GM12891 (cell line): Measurements from ENCODE around the gene SLC49A3.
"Not testable (repeated sequence)": the region's sequence is repeated elsewhere in the genome, so short reads cannot be mapped to it uniquely, and the experiment has no call there.

Experiments used
- DNase-seq: peaks from one replicate; pipeline ENCODE4 v3.0.0; 2011; ENCODE audit warnings: low spot score; ENCODE audit not compliant: insufficient read length
- FAIRE-seq: peaks from 2 replicates; lab custom pipeline; 2011; peaks lifted over from hg19 to GRCh38; lab: Jason Lieb, UNC
- PAX5 ChIP-seq: IDR thresholded peaks from 2 replicates; pipeline ENCODE4 v1.6.1; 2011; ENCODE audit warnings: low read length, moderate library complexity, mild to moderate bottlenecking; ENCODE audit not compliant: insufficient read depth, severe bottlenecking
- POLR2A ChIP-seq: IDR thresholded peaks from 2 replicates; pipeline ENCODE4 v1.6.1; 2011; ENCODE audit warnings: low read depth, low read length, control low read depth
- POLR2AphosphoS5 ChIP-seq: IDR thresholded peaks from 2 replicates; pipeline ENCODE4 v1.6.1; 2011; ENCODE audit warnings: low read depth, low read length, control low read depth
- POU2F2 ChIP-seq: IDR thresholded peaks from 2 replicates; pipeline ENCODE4 v1.6.1; 2011; ENCODE audit warnings: low read depth, mild to moderate bottlenecking, control low read depth, low read length, moderate library complexity
- SPI1 ChIP-seq: IDR thresholded peaks from 2 replicates; pipeline ENCODE4 v1.6.1; 2011; ENCODE audit warnings: low read depth, low read length, control low read depth
- TAF1 ChIP-seq: IDR thresholded peaks from 2 replicates; pipeline ENCODE4 v1.6.1; 2011; ENCODE audit warnings: low read depth, low read length, control low read depth

SLC49A3 gene

DNA sequence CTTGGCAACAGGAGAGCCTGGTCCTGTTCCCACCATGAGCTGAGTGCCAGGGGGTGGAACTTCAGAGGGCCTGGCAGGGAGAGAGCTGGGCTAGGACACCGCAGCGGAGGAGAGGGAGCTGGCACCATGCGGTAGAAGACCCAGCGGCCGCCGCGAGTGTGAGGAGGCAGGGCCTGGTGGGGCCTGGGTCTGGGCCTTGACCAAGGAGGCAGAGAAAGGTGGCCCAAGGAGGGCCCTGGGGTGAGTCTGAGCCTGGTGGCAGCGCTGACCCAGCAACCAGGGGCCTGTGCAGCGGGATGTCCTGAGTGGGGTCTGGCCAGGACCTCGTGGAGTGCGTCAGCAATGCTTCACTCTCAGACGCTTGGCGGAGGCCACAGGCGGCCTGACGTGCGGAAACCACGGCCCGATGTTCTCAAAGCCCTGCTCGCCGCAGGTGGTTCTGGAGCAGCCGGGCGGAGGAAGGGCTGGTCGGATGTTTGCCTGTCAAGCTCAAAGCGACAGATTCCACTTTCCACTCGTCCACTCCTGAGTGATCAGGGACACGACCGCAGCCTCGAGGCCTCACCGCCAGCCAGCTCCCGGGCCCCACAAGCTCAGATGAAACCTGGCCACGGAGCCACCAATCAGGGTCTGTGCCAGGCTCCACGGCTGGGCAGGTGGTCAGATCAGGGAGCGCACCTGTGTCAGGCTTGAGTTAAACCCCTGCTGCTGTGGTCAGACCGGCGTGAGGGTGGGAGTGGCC is 35.7 kb downstream of the SLC49A3 start:
- no peak for DNase-seq
- FAIRE-seq, result no peak
- TF ChIP-seq TAF1, result no peak
- no peak for TF ChIP-seq POLR2AphosphoS5
- no peak for TF ChIP-seq POLR2A
- TF ChIP-seq PAX5, result no peak
- no peak for TF ChIP-seq POU2F2
- TF ChIP-seq SPI1, result no peak

DNA sequence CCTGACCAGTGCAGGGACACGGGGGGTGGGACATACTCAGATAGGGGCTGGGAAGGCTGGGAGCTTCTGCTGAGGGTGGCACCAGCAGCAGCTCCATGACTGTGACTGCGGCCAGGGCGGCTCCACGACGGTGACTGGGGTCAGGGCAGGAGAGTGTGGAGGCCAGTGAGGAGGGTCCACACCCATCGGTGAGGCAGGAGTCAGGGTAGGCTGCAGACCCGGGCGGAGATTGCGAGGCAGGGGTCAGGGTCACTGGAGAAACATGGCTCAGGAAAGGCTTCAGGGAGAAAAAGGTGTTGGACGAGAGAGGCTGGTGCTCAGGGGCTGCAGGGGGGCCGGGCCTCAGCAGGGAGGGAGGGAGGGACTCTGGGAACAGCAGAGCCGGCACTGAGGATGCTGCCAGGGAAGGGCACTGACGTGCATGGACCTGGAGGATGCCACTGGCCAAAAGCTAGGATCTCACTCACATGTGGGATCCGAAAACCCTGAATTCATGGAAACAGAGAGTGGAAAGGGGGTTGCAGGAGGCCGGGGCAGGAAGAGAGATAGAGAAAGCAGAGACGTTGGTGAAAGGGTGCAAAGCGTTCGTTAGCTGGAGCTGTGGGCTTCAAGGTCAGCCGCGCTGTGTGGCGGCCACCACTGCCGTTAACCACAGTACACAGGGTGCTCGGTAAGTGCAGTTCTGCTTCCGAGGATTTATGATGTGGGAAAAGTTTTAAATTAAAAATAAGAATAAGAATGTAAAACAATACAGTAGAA is 36.9 kb downstream of the SLC49A3 start:
- TF ChIP-seq SPI1 (no peak), POLR2A (no peak), PAX5 (no peak), TAF1 (no peak), POLR2AphosphoS5 (no peak), POU2F2 (no peak)
- FAIRE-seq (no peak), DNase-seq (no peak)

DNA sequence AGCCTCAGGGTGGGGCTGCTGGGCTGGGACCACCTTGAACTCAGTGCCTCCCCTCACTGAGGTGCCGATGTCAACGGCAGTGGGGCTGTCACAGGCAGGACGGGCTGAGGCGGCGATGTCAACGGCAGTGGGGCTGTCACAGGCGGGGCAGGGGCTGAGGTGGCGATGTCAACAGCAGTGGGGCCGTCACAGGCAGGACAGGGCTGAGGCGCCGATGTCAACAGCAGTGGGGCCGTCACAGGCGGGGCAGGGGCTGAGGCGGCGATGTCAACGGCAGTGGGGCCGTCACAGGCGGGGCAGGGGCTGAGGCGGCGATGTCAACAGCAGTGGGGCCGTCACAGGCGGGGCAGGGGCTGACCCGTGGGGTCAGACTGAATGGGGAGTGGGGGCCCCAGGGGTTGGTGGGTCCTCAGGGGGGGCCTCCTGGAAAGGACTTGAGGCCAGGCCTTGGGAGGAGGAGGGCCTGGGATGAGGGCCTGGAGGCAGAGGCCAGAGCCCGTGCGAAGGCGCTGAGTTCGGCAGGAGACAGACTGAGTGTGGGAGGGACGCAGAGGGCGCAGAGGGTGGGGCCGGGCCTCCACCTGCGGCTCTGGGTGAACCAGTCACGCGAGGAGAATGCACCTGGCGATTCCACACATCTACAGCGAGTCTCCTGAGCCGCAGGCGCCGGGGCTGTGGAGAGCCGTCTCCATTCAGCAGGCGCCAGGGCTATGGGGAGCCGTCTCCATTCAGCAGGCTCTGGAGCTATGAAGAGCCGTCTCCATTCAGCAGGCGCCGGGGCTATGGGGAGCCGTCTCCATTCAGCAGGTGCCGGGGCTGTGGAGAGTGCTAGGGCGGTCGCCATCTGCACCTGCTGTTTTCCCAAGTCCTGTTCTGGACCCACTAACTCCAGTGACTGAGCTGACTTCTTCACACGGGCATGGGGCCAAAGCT is 37.7 kb downstream of the SLC49A3 start:
- TF ChIP-seq POU2F2, result no peak
- no peak for TF ChIP-seq POLR2A
- TF ChIP-seq SPI1, result no peak
- TF ChIP-seq PAX5, result no peak
- DNase-seq, result no peak
- FAIRE-seq, result no peak

DNA sequence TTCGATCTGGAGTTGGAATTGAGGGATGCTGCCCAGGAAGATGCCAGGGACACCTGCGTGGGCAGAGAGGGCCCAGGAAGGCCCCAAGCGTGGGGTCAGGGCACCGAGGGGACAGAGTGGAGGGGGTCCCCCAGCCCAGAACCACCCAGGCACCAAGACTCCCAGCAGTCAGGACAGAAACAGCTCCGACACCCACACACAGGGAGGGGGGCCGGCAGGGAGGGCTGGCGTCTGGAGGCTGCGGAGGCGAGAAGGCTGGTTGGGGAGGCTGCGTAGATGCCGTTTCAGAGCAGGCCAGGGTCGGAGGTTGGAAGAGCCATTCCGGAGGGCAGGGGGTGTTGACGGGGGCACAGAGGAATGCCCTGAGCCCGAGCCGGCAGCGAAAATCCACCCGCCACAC is 38.5 kb downstream of the SLC49A3 start:
- FAIRE-seq (no peak), DNase-seq (no peak)

DNA sequence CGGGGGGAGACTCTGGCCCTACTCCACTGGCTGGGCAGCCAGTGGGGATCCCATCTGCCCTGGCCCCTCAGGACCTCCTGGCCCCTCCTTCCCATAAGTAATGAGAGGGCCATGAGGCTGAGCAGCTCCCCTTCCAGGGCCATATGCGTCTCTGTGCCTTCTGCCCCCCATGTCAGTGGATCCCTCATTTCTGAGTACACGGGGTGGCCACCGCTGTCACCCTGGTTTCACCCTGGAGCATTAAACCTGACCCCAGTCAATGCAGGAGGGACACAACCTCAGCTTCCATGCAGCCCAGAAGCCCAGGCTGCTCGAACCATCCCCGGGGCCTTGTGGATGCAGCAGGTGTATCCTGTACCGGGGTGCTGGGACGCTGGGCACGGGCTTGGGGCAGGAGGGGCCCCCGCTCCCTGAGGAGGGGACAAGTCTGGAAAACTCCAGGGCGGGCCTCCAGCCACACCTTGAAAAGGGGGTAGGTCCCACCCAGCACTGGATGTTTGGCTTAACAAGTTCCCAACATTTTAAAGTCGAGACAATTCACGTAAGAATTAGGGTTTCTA is 39.1 kb downstream of the SLC49A3 start:
- FAIRE-seq (no peak), DNase-seq (no peak)
- TF ChIP-seq TAF1, result no peak
- TF ChIP-seq PAX5, result no peak
- no peak for TF ChIP-seq POU2F2
- TF ChIP-seq POLR2AphosphoS5, result no peak
- TF ChIP-seq SPI1, result no peak
- no peak for TF ChIP-seq POLR2A

More for the DNA sequence above, 38.5 kb downstream of the SLC49A3 start:
- TF ChIP-seq TAF1, result no peak
- TF ChIP-seq SPI1, result no peak
- no peak for TF ChIP-seq POU2F2
- TF ChIP-seq POLR2AphosphoS5, result no peak
- TF ChIP-seq PAX5, result no peak
- TF ChIP-seq POLR2A, result no peak

DNA sequence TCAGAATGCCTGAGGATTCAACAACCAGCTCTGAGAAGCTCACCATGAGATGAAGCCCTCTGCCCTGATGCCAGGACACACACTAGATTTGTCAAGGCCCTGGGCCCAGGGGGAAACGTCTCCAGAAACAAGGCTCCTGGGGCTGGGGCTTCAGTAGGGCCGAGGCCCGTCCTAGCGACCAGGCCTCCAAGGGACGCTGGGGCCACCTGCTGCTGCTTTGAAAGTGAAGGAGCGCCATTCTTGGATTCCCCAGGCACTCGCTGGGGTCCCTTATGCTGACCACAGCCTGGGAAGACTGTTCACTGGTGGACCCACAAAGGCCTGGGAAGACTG is 39.7 kb downstream of the SLC49A3 start:
- FAIRE-seq (no peak), DNase-seq (no peak)
- TF ChIP-seq POLR2A (no peak), POLR2AphosphoS5 (no peak), TAF1 (no peak), PAX5 (no peak), POU2F2 (no peak), SPI1 (no peak)

DNA sequence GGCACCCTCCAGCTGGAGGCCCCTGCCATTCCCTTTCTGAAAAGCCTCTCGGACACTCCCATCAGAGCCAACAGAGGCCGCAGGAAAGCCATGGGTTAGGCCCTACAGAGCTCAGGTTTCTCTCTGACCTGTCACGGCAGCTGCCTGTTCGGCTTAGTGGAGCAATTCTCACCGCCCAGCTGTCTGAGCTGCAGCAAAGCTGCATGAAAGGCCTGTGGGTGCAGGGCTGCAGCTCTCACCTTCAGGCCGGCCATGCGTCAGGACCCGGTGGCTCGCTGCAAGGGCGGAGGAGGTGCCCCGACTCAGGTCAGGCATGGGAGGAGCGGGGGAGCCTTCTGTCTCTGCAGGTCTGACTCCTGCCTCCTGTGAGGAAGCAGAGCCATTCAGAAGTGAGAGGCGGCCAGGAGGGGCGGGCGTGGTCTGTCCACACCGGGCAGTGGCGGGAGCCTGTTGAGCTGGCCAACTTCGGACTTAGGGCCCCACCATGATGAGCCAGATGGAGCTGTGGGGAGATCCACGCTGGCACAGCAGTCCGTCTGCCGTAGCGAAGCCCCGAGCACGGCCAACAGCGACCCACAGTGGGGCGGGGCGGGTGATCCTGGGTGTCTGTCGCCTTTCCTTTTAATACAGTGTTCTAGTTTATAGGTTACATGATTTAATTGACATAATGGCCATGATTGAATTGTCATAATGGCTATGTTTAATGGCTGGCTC is 40.2 kb downstream of the SLC49A3 start:
- FAIRE-seq, result no peak
- TF ChIP-seq POLR2A, result no peak
- no peak for DNase-seq

DNA sequence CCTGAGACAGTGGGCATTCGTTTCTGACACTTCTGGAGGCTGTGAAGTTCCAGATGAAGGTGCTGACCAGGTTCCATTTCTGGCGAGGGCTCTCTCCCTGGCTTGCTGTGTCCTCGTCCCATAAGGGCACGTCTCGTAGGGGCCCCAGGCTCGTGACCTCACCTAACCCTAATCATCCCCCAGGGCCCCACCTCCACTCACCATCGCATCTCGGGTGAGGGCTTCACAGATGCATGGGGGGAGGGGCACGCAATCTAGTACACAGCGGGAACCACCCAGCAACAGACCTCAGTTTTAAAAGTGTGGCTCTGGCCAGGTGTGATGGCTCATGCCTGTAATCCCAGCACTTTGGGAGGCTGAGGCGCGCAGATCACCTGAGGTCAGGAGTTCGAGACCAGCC is 41.5 kb downstream of the SLC49A3 start:
- DNase-seq (no peak), FAIRE-seq (no peak)
- TF ChIP-seq POU2F2 (no peak), POLR2A (no peak), PAX5 (no peak), SPI1 (no peak), POLR2AphosphoS5 (no peak)

DNA sequence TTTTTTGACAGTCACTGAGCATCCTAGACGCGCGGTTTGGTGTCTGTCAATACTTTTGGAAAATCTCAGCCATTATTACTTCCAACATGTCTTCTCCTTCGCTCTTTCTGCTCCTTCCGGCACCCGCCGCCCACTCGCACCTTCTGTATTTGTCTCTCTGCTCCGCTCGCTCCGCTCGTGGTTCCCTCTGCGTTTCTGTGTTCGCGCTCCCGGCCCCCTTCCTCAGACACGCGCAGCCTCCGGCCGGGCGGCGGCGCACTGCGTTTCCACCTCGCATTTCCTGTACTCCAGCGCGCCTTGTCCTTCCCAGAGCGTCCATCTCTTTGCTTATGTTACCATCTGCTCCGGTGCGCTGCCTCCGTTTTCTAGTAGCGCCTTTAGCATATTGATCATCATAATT is 42.5 kb downstream of the SLC49A3 start:
- DNase-seq (no peak), FAIRE-seq (no peak)
- TF ChIP-seq SPI1, result no peak
- TF ChIP-seq POLR2A, result no peak
- TF ChIP-seq TAF1, result no peak
- no peak for TF ChIP-seq PAX5
- TF ChIP-seq POLR2AphosphoS5, result no peak
- no peak for TF ChIP-seq POU2F2

DNA sequence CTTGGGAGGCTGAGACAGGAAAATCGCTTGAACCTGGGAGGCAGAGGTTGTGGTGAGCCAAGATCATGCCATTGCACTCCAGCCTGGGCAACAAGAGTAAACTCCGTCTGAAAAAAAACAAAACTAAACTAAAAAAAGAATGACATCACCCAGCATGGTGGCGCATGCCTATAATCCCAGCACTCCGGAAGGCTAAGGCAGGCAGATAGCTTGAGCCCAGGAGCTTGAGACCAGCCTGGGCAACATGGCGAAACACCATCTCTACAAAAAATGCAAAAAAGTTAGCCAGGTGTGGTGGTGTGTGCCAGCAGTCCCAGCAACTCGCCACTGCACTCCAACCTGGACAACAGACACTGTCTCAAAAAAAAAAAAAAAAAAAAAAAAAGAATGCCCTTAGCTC is 46.6 kb downstream of the SLC49A3 start:
- not testable (repeated sequence) for DNase-seq, FAIRE-seq
